SK-N-SH (cell line): ENCODE results near the gene SPATA2.

Experiments used
- CTCF ChIP-seq: fragments of 200-600 bp; sonication (generic); IDR thresholded peaks from 2 replicates; pipeline ENCODE4 v1.6.1; 2017; ENCODE audit warnings: antibody characterized with exemption, mild to moderate bottlenecking, moderate library complexity
- MXI1 ChIP-seq: IDR thresholded peaks from 2 replicates; pipeline ENCODE4 v1.6.1; 2012; ENCODE audit warnings: mild to moderate bottlenecking, low read depth, low read length, improper control_type of control experiment
- RAD21 ChIP-seq: IDR thresholded peaks from 2 replicates; pipeline ENCODE4 v1.6.1; 2012; ENCODE audit warnings: mild to moderate bottlenecking, low read length
- TCF12 ChIP-seq: IDR thresholded peaks from 2 replicates; pipeline ENCODE4 v1.4.0; 2012

GRCh38 chr20:49887251-49888211 lies 27.8 kb downstream of the SPATA2 start:
- TF ChIP-seq RAD21, result no peak
- no peak for TF ChIP-seq CTCF
- no peak for TF ChIP-seq TCF12
- no peak for TF ChIP-seq MXI1
